PC-3 (cell line): ENCODE data around the gene ECHDC3.

Source experiments
- CTCF ChIP-seq: fragments of 300-600 bp; sonication (generic); conservative IDR thresholded peaks from 2 replicates; pipeline ENCODE4 v1.5.1; 2017; ENCODE audit warnings: antibody characterized with exemption, low read depth, mild to moderate bottlenecking, low read length
- EZH2 ChIP-seq: fragments of 300-600 bp; sonication (generic); IDR thresholded peaks from one replicate; pipeline ENCODE4 v1.6.1; 2017; ENCODE audit warnings: antibody characterized with exemption, mild to moderate bottlenecking, low read length; ENCODE audit not compliant: unreplicated experiment
- EZH2phosphoT487 ChIP-seq: fragments of 300-600 bp; sonication (generic); IDR thresholded peaks from 2 replicates; pipeline ENCODE4 v1.6.1; 2018; ENCODE audit warnings: mild to moderate bottlenecking, antibody characterized with exemption, low read length, borderline replicate concordance

GRCh38 chr10:11720260-11720741 is 21.9 kb upstream of the ECHDC3 start:
- TF ChIP-seq CTCF (no peak), EZH2 (no peak), EZH2phosphoT487 (no peak)
